Liver (tissue), 9 donors: ENCODE results near the gene STN1. TPM values are rescaled to one million over a fixed set of nuclear protein-coding genes. Genes with fewer than 3 reads are reported as not detected.

ENCODE experiments used
- DNase-seq: peaks from one replicate; pipeline ENCODE4 v3.0.0-alpha.2; 2017; ENCODE audit warnings: low spot score
- H3K27ac ChIP-seq, 2 donors: one replicate each; pipeline ENCODE4 v1.7.0; 2013; ENCODE audit warnings: inconsistent platforms in 2 of 2, low read length in 2 of 2, control low read depth in 1 of 2, low read depth in 1 of 2, mild to moderate bottlenecking in 1 of 2
- H3K27me3 ChIP-seq, 4 donors: one replicate each; pipeline versions ENCODE4 v1.6.1 to v1.7.0; 2013; ENCODE audit warnings: low read length in 3 of 4, inconsistent platforms in 1 of 4, mild to moderate bottlenecking in 1 of 4, moderate library complexity in 1 of 4; ENCODE audit not compliant: control insufficient read depth in 4 of 4, insufficient read depth in 4 of 4
- H3K36me3 ChIP-seq, 4 donors: one replicate each; pipeline versions ENCODE4 v1.6.1 to v1.7.0; 2013; ENCODE audit warnings: low read length in 3 of 4, mild to moderate bottlenecking in 3 of 4, low read depth in 1 of 4, moderate library complexity in 1 of 4; ENCODE audit not compliant: control insufficient read depth in 4 of 4, insufficient read depth in 3 of 4
- H3K4me1 ChIP-seq, 4 donors: one replicate each; pipeline versions ENCODE4 v1.6.1 to v1.7.0; 2013; ENCODE audit warnings: low read length in 3 of 4, mild to moderate bottlenecking in 3 of 4, moderate library complexity in 1 of 4; ENCODE audit not compliant: control insufficient read depth in 4 of 4, insufficient read depth in 4 of 4
- H3K4me3 ChIP-seq, 3 donors: one replicate each; pipeline versions ENCODE4 v1.6.1 to v1.7.0; 2013; ENCODE audit warnings: low read length in 3 of 3, control low read depth in 1 of 3, low read depth in 1 of 3, mild to moderate bottlenecking in 1 of 3
- H3K9ac ChIP-seq, 2 donors: one replicate each; pipeline ENCODE4 v1.7.0; 2013; ENCODE audit warnings: low read length in 2 of 2, mild to moderate bottlenecking in 2 of 2, moderate library complexity in 2 of 2, control low read depth in 1 of 2, low read depth in 1 of 2
- H3K9me3 ChIP-seq, 4 donors: one replicate each; pipeline versions ENCODE4 v1.6.1 to v1.7.0; 2013; ENCODE audit warnings: low read length in 3 of 4; ENCODE audit not compliant: control insufficient read depth in 4 of 4
- ATF3 ChIP-seq: IDR thresholded peaks from 2 replicates; pipeline ENCODE4 v1.6.1; 2016; ENCODE audit warnings: antibody characterized with exemption
- CTCF ChIP-seq: fragments of 150-350 bp; IDR thresholded peaks from 2 replicates; pipeline ENCODE4 v1.5.1; 2017; ENCODE audit warnings: improper control_type of control experiment, low read depth, low read length; ENCODE audit not compliant: missing input control
- EGR1 ChIP-seq, 2 donors: IDR thresholded peaks; 2 replicates each; pipeline ENCODE4 v1.6.1; 2016 to 2018; ENCODE audit warnings: antibody characterized with exemption in 2 of 2, low read depth in 2 of 2
- FOXA1 ChIP-seq: IDR thresholded peaks from 2 replicates; pipeline ENCODE4 v1.6.1; 2016; ENCODE audit warnings: antibody characterized with exemption
- FOXA2 ChIP-seq: IDR thresholded peaks from 2 replicates; pipeline ENCODE4 v1.6.1; 2016; ENCODE audit warnings: antibody characterized with exemption
- GABPA ChIP-seq, 2 donors: IDR thresholded peaks in 1 of 2; conservative IDR thresholded peaks in 1 of 2; 2 replicates each; pipeline ENCODE4 v1.6.1; 2016; ENCODE audit warnings: antibody characterized with exemption in 2 of 2, mild to moderate bottlenecking in 1 of 2, moderate library complexity in 1 of 2
- HNF4A ChIP-seq, 2 donors: conservative IDR thresholded peaks; 2 replicates each; pipeline ENCODE4 v1.6.1; 2016; ENCODE audit warnings: antibody characterized with exemption in 2 of 2, mild to moderate bottlenecking in 2 of 2
- HNF4G ChIP-seq: IDR thresholded peaks from 2 replicates; pipeline ENCODE4 v1.6.1; 2016; ENCODE audit warnings: antibody characterized with exemption
- JUND ChIP-seq, 2 donors: IDR thresholded peaks; 2 replicates each; pipeline ENCODE4 v1.6.1; 2016; ENCODE audit warnings: antibody characterized with exemption in 2 of 2
- MAX ChIP-seq: IDR thresholded peaks from 2 replicates; pipeline ENCODE4 v1.6.1; 2016; ENCODE audit warnings: antibody characterized with exemption
- NR2F2 ChIP-seq: IDR thresholded peaks from 2 replicates; pipeline ENCODE4 v1.6.1; 2016; ENCODE audit warnings: antibody characterized with exemption
- RAD21 ChIP-seq, 2 donors: IDR thresholded peaks; 2 replicates each; pipeline ENCODE4 v1.6.1; 2016; ENCODE audit warnings: antibody characterized with exemption in 2 of 2, mild to moderate bottlenecking in 2 of 2
- RXRA ChIP-seq, 2 donors: IDR thresholded peaks; 2 replicates each; pipeline ENCODE4 v1.6.1; 2017 to 2018; ENCODE audit warnings: antibody characterized with exemption in 2 of 2, mild to moderate bottlenecking in 1 of 2
- SP1 ChIP-seq: IDR thresholded peaks from 2 replicates; pipeline ENCODE4 v1.6.1; 2018; ENCODE audit warnings: antibody characterized with exemption, mild to moderate bottlenecking
- TAF1 ChIP-seq: conservative IDR thresholded peaks from 2 replicates; pipeline ENCODE4 v1.6.1; 2016; ENCODE audit warnings: antibody characterized with exemption, mild to moderate bottlenecking
- YY1 ChIP-seq: IDR thresholded peaks from 2 replicates; pipeline ENCODE4 v1.6.1; 2016; ENCODE audit warnings: antibody characterized with exemption, mild to moderate bottlenecking
- ZBTB33 ChIP-seq: IDR thresholded peaks from 2 replicates; pipeline ENCODE4 v1.6.1; 2016; ENCODE audit warnings: antibody characterized with exemption
- WGBS: extraction: QIAGEN DNeasy Blood & Tissue Kit; methylation state at CpG from one replicate; pipeline ENCODE4 v1.1.7; 2013; 5-methylcytosine and 5-hydroxymethylcytosine counted together
- polyA plus RNA-seq, 2 donors: library from polyadenylated mRNA; stranded (reverse) in 1 of 2; unstranded in 1 of 2; fragments of 200-250 nt in 1 of 2; fragments of >200 nt in 1 of 2; fragmentation: Nextera tagmentation in 1 of 2; extraction: Ambion mirVana in 1 of 2; gene quantifications; one replicate each; pipeline versions ENCODE4 v1.2.1 to v1.2.3, GENCODE V29; 2013 to 2015
- total RNA-seq, 2 donors: library from RNA; depleted of rRNA; stranded (reverse); fragments of >200 nt; gene quantifications; one replicate each; pipeline ENCODE4 v1.2.3, GENCODE V29; 2014
- donor health status: healthy.
- donor health status: healthy.
- donor health status: healthy.
- donor health status: healthy.
- donor health status: healthy.

Gene STN1
- total and polyA plus RNA-seq, 4 donors: 6.9 to 12.9 (median 8.0) TPM

GRCh38 chr10:103882285-103883007, 35.5 kb downstream of the STN1 start (continued):
- no peak for TF ChIP-seq NR2F2
- TF ChIP-seq ATF3: no peak

- H3K4me1 ChIP-seq: no peaks in the 10 kb centered on the region
- H3K9ac ChIP-seq: no peak overlapping the region
- peaks cover 10 to 40% (median 16%) of the 10 kb centered on the region in 4 donors for H3K36me3 ChIP-seq
- TF ChIP-seq HNF4G (no peak), YY1 (no peak), GABPA (IDR thresholded peaks at IDR 0.05 in 1 of 2, conservative IDR thresholded peaks at IDR 0.05 in 1 of 2) (no peak)
- no peaks in the 10 kb centered on the region for H3K27me3 ChIP-seq
- WGBS: 92% methylated on average over 15 of the region's 15 CpGs
- no peak overlapping the region for H3K27ac ChIP-seq
- no peak overlapping the region for H3K4me3 ChIP-seq
- no peaks in the 10 kb centered on the region for H3K9me3 ChIP-seq
- no peak for DNase-seq
Observed at GRCh38 chr10:103881416-103882284, 36.3 kb downstream of the STN1 start.

GRCh38 chr10:103879831-103880230, 38.2 kb downstream of the STN1 start:
- DNase-seq: no peak
- H3K4me3 ChIP-seq: no peak overlapping the region
- TF ChIP-seq ATF3 (no peak), RAD21 (IDR thresholded peaks at IDR 0.05) (no peak), NR2F2 (no peak), SP1 (no peak), EGR1 (IDR thresholded peaks at IDR 0.05; ENCODE audit: low read depth in 2 of 2) (no peak), TAF1 (no peak), MAX (no peak), HNF4A (conservative IDR thresholded peaks at IDR 0.05) (no peak), FOXA2 (no peak), ZBTB33 (no peak), RXRA (IDR thresholded peaks at IDR 0.05) (no peak), GABPA (IDR thresholded peaks at IDR 0.05 in 1 of 2, conservative IDR thresholded peaks at IDR 0.05 in 1 of 2) (no peak), JUND (IDR thresholded peaks at IDR 0.05) (no peak), FOXA1 (no peak), HNF4G (no peak), CTCF (no peak)
- 97% methylated on average over 7 of the region's 7 CpGs for WGBS
- H3K9ac ChIP-seq: no peak overlapping the region
- no peak overlapping the region for H3K27ac ChIP-seq
- H3K36me3 ChIP-seq: peaks cover 10 to 40% (median 16%) of the 10 kb centered on the region in 4 donors
- no peaks in the 10 kb centered on the region for H3K4me1 ChIP-seq
- no peaks in the 10 kb centered on the region for H3K9me3 ChIP-seq
- no peaks in the 10 kb centered on the region for H3K27me3 ChIP-seq
